ENCODE data around the gene KTN1.
A peak's percentile ranks its signal among the peaks of the same experiment; 100 is the strongest.

KTN1 gene

GRCh38 chr14:55580470-55581341, 699 bp downstream of the KTN1 start:
- Histone ChIP-seq H3K9me3 (ENCODE audit: severe bottlenecking) (no peaks in the 10 kb centered on the region), H3K36me3 (peaks cover 6% of the 10 kb centered on the region), H3K27ac (peak overlapping the region; percentile 86), H3K27me3 (ENCODE audit: insufficient read depth, low read depth, severe bottlenecking) (no peaks in the 10 kb centered on the region), H3K4me3 (ENCODE audit: low read depth, low read length) (peak overlapping the region; percentile 95)
- TF ChIP-seq CTCF (IDR thresholded peaks at IDR 0.05; ENCODE audit: low read depth, low read length): peak; percentile 6; the same call in 1 of the 2 replicates
- peak; percentile 36 for DNase-seq

- no peaks in the 10 kb centered on the region for H3K27me3 ChIP-seq (ENCODE audit: insufficient read depth, low read depth, severe bottlenecking)
- no peak for TF ChIP-seq CTCF (IDR thresholded peaks at IDR 0.05; ENCODE audit: low read depth, low read length)
- H3K36me3 ChIP-seq: peaks cover 5% of the 10 kb centered on the region
- H3K27ac ChIP-seq: peak overlapping the region; percentile 86; the same call in 1 of the 2 replicates
- H3K9me3 ChIP-seq (ENCODE audit: severe bottlenecking): no peaks in the 10 kb centered on the region
- peak overlapping the region; percentile 95 for H3K4me3 ChIP-seq (ENCODE audit: low read depth, low read length)
- no peak for DNase-seq
These were observed 1.4 kb downstream of the KTN1 start for GRCh38 chr14:55581342-55581771.

GRCh38 chr14:55582746-55583145, 2.7 kb downstream of the KTN1 start:
- Histone ChIP-seq H3K27ac (no peak overlapping the region), H3K27me3 (ENCODE audit: insufficient read depth, low read depth, severe bottlenecking) (no peaks in the 10 kb centered on the region), H3K9me3 (ENCODE audit: severe bottlenecking) (no peaks in the 10 kb centered on the region), H3K4me3 (ENCODE audit: low read depth, low read length) (no peak overlapping the region), H3K36me3 (peaks cover 3% of the 10 kb centered on the region)
- DNase-seq: no peak
- TF ChIP-seq CTCF (IDR thresholded peaks at IDR 0.05; ENCODE audit: low read depth, low read length): no peak

GRCh38 chr14:55583942-55584468, 4.0 kb downstream of the KTN1 start:
- H3K4me3 ChIP-seq (ENCODE audit: low read depth, low read length): no peak overlapping the region
- DNase-seq: no peak
- H3K27me3 ChIP-seq (ENCODE audit: insufficient read depth, low read depth, severe bottlenecking): no peaks in the 10 kb centered on the region
- no peaks in the 10 kb centered on the region for H3K9me3 ChIP-seq (ENCODE audit: severe bottlenecking)
- no peak for TF ChIP-seq CTCF (IDR thresholded peaks at IDR 0.05; ENCODE audit: low read depth, low read length)
- H3K27ac ChIP-seq: no peak overlapping the region
- peaks cover 3% of the 10 kb centered on the region for H3K36me3 ChIP-seq

GRCh38 chr14:55585854-55586253, 5.8 kb downstream of the KTN1 start:
- TF ChIP-seq CTCF (IDR thresholded peaks at IDR 0.05; ENCODE audit: low read depth, low read length): no peak
- H3K27me3 ChIP-seq (ENCODE audit: insufficient read depth, low read depth, severe bottlenecking): no peaks in the 10 kb centered on the region
- H3K27ac ChIP-seq: no peak overlapping the region
- H3K4me3 ChIP-seq (ENCODE audit: low read depth, low read length): no peak overlapping the region
- DNase-seq: no peak
- no peaks in the 10 kb centered on the region; the same call in 1 of the 2 replicates for H3K36me3 ChIP-seq
- H3K9me3 ChIP-seq (ENCODE audit: severe bottlenecking): no peaks in the 10 kb centered on the region
